GM18870 (cell line): ENCODE data around the gene TMEM63B.
"Not testable (repeated sequence)": the region's sequence is repeated elsewhere in the genome, so short reads cannot be mapped to it uniquely, and the experiment has no call there.

ENCODE experiments used
- ATAC-seq: cut with Tn5 transposase; IDR thresholded peaks from one replicate; pipeline ENCODE4 v1.9.1; 2021; ENCODE audit warnings: moderate library complexity; ENCODE audit not compliant: unreplicated experiment

TMEM63B gene

DNA sequence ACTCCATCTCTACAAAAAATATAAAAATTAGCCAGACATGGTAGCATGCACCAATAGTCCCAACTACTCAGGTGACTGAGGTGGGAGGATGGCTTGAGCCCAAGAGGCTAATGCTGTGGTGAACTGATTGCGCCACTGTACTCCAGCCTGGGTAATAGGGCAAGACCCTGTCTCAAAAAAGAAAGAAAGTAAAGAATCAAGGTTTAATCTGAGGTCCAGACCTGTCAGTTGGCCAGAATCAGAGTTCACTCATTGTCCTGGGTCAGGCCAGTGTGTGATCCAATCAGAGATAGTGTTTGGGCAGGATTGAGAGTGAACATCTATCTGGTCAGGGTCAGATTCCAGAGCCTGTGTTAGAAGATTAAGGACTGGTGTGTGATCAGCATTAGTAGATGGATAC lies 15.5 kb downstream of the TMEM63B start:
- no peak for ATAC-seq

GRCh38 chr6:44143731-44144130 lies 16.4 kb downstream of the TMEM63B start:
- no peak for ATAC-seq

- not testable (repeated sequence) for ATAC-seq
Observed at GRCh38 chr6:44144536-44144935, 17.2 kb downstream of the TMEM63B start.

GRCh38 chr6:44145839-44146238 lies 18.5 kb downstream of the TMEM63B start:
- ATAC-seq = no peak

- no peak for ATAC-seq
Observed at GRCh38 chr6:44146685-44147084, 19.3 kb downstream of the TMEM63B start.

DNA sequence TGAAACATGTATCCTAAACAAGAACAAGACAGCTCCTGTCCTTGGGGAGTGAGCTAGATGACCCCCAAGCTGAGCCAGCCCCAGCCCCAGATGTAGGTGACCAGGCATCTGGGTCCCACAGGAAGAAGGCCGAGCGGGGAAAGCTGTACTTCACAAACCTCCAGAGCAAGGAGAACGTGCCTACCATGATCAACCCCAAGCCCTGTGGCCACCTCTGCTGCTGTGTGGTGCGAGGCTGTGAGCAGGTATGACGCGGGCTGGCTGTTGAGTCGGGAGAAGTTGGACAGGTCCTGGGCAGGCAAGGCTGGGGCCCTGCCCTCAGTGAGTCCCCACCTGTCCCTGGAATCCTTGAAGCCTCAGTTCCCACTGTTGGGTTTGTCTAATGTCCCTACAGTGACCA lies 19.9 kb downstream of the TMEM63B start:
- ATAC-seq = no peak

- ATAC-seq = no peak
Observed at GRCh38 chr6:44148306-44148705, 21.0 kb downstream of the TMEM63B start.

DNA sequence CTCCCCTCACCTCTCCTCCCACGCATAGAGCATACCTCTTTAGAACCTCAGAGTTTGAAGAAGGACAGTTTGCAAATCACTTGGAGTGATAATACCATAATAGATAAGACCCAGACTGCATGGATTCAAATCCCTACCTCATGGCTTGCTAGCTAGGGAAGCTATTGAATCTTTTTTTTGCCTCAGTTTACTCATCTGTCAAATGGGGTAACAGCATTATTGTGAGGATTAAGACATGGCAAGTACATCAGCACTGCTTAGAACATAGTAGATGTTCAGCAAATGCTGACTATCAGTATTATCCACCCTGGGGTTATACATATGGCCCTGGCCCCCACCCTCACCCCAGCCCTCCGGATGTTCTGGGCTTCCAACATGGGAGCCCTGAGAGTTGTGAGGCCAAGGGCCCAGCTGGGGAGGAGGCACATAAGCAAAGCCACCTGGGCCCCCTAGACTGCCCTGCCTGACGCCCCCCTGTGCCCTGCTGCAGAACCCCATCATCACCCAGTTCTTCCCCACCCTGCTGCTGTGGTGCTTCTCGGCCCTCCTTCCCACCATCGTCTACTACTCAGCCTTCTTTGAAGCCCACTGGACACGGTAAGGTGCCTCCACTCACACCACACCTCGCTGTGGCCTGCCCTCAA lies 22.1 kb downstream of the TMEM63B start:
- no peak for ATAC-seq

GRCh38 chr6:44150317-44150917 lies 23.1 kb downstream of the TMEM63B start:
- no peak for ATAC-seq

GRCh38 chr6:44151348-44152108 lies 24.2 kb downstream of the TMEM63B start:
- ATAC-seq = no peak

DNA sequence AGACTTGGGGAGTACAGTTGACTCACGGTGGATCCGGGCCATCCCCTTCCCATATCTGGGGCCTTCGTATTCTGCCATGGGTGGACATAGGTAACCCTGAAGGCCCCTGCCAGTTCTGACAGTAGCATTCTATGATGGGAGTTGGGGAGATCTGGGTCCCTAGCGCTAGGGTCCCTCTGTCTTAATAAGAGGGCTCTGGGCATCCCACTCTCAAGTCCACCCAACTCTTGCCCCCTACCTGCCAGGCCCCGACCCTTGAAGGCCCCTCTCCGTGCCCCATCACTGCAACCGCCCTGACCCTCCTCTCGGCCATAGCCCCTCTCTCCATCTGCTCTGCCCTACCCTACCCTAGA lies 24.7 kb downstream of the TMEM63B start:
- no peak for ATAC-seq

DNA sequence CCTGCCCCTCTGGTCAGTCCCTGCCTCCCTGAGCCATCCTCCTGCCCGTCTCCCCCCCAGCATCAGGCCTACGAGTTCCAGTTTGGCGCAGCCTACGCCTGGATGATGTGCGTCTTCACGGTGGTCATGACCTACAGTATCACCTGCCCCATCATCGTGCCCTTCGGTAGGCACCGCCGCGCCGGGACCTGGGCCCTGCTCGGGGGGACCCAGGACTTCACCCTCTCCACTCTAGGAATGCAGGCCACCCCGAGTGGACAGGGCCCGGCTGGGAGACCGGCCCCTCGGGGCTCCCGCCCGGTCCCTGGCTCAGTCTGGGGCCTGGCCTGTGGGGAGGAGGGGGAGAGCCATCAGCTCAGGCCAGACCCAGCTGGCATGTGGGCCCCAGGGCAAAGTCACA lies 25.2 kb downstream of the TMEM63B start:
- no peak for ATAC-seq

GRCh38 chr6:44154067-44154466 lies 26.7 kb downstream of the TMEM63B start:
- ATAC-seq = no peak

DNA sequence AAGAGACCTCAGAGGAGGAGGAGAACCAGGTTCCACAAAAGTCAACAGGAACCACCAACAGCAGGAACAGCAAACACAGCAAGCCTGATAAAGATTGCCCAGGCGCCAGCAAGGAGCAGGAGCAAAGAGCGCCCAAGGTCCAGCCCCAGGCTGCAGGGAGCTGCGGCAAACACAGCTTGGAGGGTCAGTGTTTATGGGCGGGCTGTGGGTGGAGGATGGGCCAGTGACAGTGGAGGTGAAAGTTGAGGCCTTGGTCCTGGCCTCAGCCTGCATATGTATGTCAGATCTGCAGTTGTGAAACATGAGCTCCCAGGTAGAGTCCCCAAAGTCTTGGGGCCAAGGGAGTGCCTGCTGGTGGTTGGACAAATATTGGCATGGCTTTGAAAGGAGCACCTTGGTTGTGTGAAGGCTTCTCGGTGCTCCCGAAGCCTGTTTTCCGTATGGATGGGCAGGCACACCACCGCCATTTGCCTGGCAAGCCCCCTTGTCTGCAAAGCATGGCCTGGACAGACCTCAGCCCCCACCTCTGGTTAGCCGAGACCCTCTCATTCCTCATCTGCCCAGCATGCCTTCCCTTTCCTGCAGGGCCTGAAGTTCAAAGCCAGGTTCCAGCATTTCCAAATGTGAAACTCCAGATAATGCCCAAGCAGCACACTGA lies 29.3 kb downstream of the TMEM63B start:
- no peak for ATAC-seq

- no peak for ATAC-seq
Observed at GRCh38 chr6:44157152-44157521, 29.8 kb downstream of the TMEM63B start.

- ATAC-seq = no peak
Observed at GRCh38 chr6:44158770-44159228, 31.4 kb downstream of the TMEM63B start, which contains the start of gene CAPN11. Gene CAPN11 (plus strand): TSS chr6:44158820. CDS start chr6:44158849, 29 bp downstream.

GRCh38 chr6:44161997-44162338 lies 34.6 kb downstream of the TMEM63B start:
- no peak for ATAC-seq

DNA sequence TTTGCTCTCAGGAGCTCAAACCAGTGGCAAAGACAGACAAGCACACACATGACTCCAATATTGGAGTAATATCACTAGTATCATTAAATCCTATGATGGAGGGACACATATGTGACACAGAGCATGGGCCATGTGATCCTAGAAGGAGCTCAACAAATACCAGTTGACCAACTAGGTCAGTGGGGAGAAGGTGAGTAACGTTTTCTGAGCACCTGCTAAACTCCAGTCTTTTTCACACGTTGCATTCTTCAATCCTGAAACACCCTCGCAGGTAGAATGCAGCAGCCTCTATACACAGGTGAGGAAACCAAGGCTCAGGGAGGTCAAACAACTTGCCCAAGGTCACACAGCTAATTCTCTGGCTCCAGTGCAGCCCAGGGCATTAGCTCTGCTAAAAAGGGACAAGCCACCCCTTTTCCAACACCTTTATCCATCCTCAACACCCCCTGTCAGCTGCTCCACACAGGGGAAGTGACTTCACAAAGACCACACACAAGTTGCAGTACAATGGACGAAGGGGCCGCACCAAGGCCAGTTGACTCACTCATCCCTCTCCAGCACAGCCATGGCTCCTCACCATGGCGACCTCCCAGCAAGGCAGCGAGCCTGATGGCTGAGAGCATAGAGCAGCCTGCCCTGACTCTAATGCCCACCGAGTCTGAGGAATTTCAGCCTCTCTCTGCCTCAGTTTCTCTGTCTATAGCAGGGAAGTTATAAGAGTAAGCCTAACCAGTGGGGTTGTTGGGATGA lies 35.7 kb downstream of the TMEM63B start:
- no peak for ATAC-seq

GRCh38 chr6:44166116-44166515 lies 38.8 kb downstream of the TMEM63B start:
- ATAC-seq = no peak

- ATAC-seq = no peak
Observed at GRCh38 chr6:44166591-44167184, 39.3 kb downstream of the TMEM63B start.

- no peak for ATAC-seq
Observed at GRCh38 chr6:44167567-44167966, 40.2 kb downstream of the TMEM63B start.
